Cardiac muscle cell (in vitro differentiated cells and primary cell): Measurements from ENCODE around the gene AKAP8L. TPM values are rescaled to one million over a fixed set of nuclear protein-coding genes. Genes with fewer than 3 reads are reported as not detected.

ENCODE experiments used
- DNase-seq, 2 donors: peaks; one replicate each; pipeline versions ENCODE4 v3.0.0 to v3.0.0-alpha.2; 2010 to 2017; ENCODE audit warnings: low read depth in 1 of 2, low spot score in 1 of 2
- H3K27ac ChIP-seq: fragments of 200-600 bp; sonication (generic); 2 replicates; pipeline ENCODE4 v1.5.1; 2016
- H3K27me3 ChIP-seq: fragments of 200-600 bp; sonication (generic); 2 replicates; pipeline ENCODE4 v1.6.0; 2016; ENCODE audit warnings: control low read depth
- H3K36me3 ChIP-seq: fragments of 200-600 bp; sonication (generic); 2 replicates; pipeline ENCODE4 v1.5.1; 2016; ENCODE audit warnings: control low read depth
- H3K4me1 ChIP-seq: fragments of 200-600 bp; sonication (generic); 2 replicates; pipeline ENCODE4 v1.8.1; 2017; ENCODE audit warnings: low read depth, mild to moderate bottlenecking, mixed run types
- H3K4me3 ChIP-seq: fragments of 200-600 bp; sonication (generic); 2 replicates; pipeline ENCODE4 v1.5.1; 2016; ENCODE audit warnings: mild to moderate bottlenecking
- H3K9me3 ChIP-seq: fragments of 200-600 bp; sonication (generic); 2 replicates; pipeline ENCODE4 v1.5.1; 2017; ENCODE audit warnings: low read depth, mild to moderate bottlenecking, control low read depth
- polyA plus RNA-seq: library from polyadenylated mRNA; unstranded; fragments of >200 nt; fragmentation: Nextera tagmentation; extraction: Ambion mirVana; gene quantifications from 2 replicates; pipeline ENCODE4 v1.2.1, GENCODE V29; 2016
- total RNA-seq: library from RNA; depleted of rRNA; stranded (reverse); fragments of >200 nt; gene quantifications from 2 replicates; pipeline ENCODE4 v1.2.3, GENCODE V29; 2016
- TF ChIP-seq, protein P1 (sequence below): IDR thresholded peaks from 2 replicates; pipeline ENCODE4 v1.5.1; 2012; ENCODE audit warnings: low read depth, mild to moderate bottlenecking, low read length

The AKAP8L gene
- total and polyA plus RNA-seq, 2 experiments from 2014 or later: 235 to 410 TPM

DNA sequence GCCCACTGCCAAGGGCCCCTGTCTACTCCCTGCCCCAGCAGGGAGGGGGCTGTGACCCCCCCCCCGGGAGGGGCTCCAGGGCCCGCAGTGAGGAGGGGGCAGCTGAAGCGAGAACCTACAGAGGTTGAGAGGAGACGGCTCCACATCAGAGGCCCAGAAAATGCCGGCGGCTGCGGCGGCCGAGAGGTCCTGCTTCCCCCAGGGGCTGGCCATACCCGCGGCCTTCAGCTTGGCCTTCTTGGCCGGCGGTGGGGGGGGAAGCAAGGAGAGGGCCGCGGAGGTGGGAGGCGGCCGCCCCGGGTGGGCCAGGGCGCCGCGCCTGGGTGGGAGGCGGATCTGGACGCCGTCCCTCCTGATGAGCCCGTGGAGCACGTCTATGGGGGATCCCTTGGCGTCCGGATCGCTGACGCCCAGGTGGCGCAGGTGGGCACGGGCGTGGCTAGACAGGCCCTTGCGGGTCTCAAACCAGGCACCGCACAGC is 9.2 kb upstream of the AKAP8L start:
- H3K4me1 ChIP-seq: peaks cover 7% of the 10 kb centered on the region
- H3K27ac ChIP-seq: no peak overlapping the region
- DNase-seq: no peak
- H3K4me3 ChIP-seq: no peak overlapping the region
- H3K27me3 ChIP-seq: no peaks in the 10 kb centered on the region
- H3K36me3 ChIP-seq: peaks cover 34% of the 10 kb centered on the region
- TF ChIP-seq, protein P1, sequence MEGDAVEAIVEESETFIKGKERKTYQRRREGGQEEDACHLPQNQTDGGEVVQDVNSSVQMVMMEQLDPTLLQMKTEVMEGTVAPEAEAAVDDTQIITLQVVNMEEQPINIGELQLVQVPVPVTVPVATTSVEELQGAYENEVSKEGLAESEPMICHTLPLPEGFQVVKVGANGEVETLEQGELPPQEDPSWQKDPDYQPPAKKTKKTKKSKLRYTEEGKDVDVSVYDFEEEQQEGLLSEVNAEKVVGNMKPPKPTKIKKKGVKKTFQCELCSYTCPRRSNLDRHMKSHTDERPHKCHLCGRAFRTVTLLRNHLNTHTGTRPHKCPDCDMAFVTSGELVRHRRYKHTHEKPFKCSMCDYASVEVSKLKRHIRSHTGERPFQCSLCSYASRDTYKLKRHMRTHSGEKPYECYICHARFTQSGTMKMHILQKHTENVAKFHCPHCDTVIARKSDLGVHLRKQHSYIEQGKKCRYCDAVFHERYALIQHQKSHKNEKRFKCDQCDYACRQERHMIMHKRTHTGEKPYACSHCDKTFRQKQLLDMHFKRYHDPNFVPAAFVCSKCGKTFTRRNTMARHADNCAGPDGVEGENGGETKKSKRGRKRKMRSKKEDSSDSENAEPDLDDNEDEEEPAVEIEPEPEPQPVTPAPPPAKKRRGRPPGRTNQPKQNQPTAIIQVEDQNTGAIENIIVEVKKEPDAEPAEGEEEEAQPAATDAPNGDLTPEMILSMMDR: no peak
- H3K9me3 ChIP-seq: no peaks in the 10 kb centered on the region

DNA sequence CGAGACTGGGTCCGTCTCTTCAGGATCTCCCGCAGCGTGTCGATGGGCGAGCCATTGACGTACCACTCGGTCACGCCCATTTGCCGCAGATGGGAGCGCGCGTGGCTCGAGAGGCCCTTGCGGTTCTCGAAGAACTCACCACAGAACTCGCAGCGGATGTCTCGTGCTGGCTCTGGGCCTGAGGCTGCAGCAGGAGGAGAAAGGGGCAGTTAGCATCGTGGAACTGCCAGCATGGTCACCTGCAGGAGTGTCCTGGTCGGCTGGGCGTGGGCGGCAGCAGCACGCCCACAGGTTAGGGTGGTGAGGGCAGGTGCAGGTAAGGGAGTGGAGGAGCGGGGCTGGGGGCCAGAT is 8.5 kb upstream of the AKAP8L start:
- Histone ChIP-seq H3K27ac (no peak overlapping the region), H3K27me3 (no peaks in the 10 kb centered on the region), H3K4me3 (no peak overlapping the region), H3K36me3 (peaks cover 36% of the 10 kb centered on the region), H3K4me1 (peaks cover 7% of the 10 kb centered on the region), H3K9me3 (no peaks in the 10 kb centered on the region)
- TF ChIP-seq, protein P1: no peak
- no peak for DNase-seq

DNA sequence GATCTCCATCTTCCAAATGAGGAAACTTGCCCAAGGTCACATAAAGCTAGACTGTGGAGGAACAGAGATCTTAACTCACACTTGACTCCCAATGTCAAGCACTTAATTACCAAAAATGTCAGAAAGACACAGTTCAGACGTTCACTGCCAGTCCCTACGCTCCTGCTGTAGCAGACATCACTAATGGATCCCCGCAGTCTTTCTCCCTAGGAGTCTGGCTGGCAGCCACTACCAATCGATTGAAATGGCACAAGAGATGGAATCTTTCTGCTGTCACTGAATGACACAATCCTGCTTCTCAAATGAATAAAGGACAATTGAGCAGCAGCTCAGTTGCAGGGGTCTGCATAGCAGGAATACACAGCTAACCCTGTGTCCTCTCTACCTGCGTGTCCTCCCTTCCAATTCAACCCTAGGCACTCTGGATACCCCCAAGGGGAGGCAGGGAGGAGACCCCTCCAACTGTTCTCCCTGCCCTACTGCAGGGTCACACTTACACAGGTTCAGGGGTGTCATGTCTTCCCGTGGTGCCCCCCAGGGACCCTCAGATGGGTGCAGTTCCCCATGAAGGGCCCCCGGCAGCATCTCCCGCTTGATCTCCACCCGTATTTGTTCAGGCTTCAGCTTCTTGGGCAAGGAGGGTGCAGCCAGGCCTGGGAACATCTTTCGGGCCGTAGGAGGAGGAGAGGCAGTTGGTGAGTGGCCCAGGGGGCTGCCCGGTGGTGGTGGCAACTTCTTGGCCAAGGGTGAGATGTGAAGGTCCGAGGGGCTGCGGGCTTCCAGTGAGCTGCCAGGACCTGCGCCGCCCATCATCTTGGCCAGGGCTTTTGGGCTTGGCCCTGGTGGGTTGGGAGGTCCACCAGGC is 7.9 kb upstream of the AKAP8L start:
- H3K4me1 ChIP-seq: peaks cover 7% of the 10 kb centered on the region
- no peak overlapping the region for H3K27ac ChIP-seq
- no peaks in the 10 kb centered on the region for H3K9me3 ChIP-seq
- TF ChIP-seq, protein P1: no peak
- H3K4me3 ChIP-seq: no peak overlapping the region
- peaks cover 36% of the 10 kb centered on the region for H3K36me3 ChIP-seq
- no peaks in the 10 kb centered on the region for H3K27me3 ChIP-seq
- DNase-seq: no peak

DNA sequence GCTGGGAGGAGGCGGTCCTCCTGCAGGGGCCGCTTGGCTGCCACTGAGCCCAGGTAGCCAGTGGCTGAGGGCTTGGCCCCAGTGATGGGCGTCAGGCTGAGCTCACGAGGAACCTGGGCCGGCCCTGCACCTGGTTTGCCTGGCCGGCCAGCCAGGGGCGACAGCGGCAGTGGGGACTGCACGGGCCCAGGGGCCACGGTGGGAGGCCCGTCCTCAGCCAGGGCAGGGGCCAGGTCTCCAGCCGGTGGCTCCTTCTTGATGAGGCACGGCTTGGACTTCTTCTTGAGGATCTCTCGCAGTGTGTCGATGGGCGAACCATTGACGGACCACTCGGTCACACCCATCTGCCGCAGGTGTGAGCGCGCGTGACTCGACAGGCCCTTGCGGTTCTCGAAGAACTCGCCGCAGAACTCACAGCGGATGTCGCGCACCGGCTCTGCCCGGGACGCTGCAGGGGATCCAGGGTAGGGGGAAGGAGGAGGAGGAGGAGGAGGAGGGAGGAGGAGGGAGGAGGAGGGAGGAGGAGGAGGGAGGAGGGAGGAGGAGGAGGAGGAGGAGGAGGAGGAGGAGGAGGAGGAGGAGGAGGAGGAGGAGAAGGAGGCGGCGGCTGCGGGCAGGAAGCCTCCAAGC is 6.6 kb upstream of the AKAP8L start:
- Histone ChIP-seq H3K9me3 (no peaks in the 10 kb centered on the region), H3K27me3 (no peaks in the 10 kb centered on the region), H3K36me3 (peaks cover 36% of the 10 kb centered on the region), H3K4me1 (no peaks in the 10 kb centered on the region), H3K4me3 (no peak overlapping the region), H3K27ac (no peak overlapping the region)
- no peak for DNase-seq
- TF ChIP-seq, protein P1: no peak

DNA sequence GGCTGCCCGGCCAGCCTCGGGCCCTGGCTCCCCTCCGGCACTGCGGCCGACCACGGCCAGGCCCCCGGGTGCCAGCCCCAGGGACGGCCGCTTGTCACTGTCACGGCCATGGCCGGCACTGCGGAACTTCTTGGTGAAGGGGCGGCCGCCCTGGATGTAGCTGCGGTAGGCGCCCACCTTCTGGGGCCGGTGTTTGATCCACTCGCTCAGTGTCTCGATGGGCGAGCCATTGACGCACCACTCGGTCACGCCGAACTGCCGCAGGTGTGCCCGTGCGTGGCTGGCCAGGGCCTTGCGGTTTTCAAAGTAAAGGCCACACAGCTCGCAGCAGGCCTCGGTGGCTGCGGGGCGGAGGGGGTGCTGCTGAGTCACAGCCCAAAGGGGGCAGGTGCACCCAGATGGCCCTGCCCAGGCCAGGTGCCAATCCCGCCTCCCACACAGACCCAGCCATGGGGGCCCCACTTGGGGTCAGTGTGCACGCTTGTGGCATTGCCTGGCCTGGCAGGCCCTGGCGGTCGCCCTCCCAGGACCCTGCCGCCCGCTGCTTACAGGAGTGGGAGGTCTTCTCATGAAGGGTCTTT is 6.0 kb upstream of the AKAP8L start:
- DNase-seq: no peak
- Histone ChIP-seq H3K27me3 (no peaks in the 10 kb centered on the region), H3K27ac (no peak overlapping the region), H3K4me3 (no peak overlapping the region), H3K36me3 (peaks cover 36% of the 10 kb centered on the region), H3K4me1 (no peaks in the 10 kb centered on the region), H3K9me3 (no peaks in the 10 kb centered on the region)
- TF ChIP-seq, protein P1: no peak
